Measurements from ENCODE around the gene ALDH4A1.
"Not testable (repeated sequence)": the region's sequence is repeated elsewhere in the genome, so short reads cannot be mapped to it uniquely, and the experiment has no call there.

ALDH4A1 gene

DNA sequence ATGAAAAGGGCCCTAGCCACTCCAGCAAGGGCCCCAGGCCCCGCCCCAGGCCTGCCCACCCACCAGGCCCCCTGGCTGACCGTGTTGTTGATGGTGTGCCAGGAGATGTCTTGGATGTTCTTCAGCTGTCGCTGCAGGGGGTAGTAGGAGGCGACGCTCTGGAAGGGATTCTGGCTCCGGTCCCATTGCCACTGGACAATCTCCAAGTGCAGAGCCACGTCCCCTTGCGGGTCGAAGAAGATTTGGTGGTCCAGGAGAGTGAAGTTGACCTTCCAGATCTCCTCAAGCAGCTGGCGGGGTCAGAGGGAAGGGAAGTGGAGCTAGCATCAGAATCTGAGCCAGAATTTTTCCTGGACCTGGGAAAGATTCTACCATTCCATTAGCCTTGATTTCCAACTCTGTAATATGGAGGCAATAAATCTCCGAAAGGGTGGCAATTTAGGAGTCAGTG, 53.1 kb downstream of the ALDH4A1 start:
- no peak for DNase-seq

DNA sequence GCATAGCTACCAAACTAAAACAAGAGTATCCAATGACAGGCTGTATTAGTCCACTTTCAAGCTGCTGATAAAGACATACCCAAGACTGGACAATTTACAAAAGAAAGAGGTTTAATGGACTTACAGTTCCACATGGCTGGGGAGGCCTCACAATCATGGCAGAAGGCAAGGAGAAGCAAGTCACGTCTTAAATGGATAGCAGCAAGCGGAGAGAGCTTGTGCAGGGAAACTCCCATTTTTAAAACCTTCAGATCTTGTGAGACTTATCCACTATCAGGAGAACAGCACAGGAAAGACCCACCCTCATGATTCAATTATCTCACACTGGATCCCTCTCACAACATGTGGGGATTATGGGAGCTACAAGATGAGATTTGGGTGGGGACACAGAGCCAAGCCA, 54.6 kb downstream of the ALDH4A1 start:
- not testable (repeated sequence) for DNase-seq

DNA sequence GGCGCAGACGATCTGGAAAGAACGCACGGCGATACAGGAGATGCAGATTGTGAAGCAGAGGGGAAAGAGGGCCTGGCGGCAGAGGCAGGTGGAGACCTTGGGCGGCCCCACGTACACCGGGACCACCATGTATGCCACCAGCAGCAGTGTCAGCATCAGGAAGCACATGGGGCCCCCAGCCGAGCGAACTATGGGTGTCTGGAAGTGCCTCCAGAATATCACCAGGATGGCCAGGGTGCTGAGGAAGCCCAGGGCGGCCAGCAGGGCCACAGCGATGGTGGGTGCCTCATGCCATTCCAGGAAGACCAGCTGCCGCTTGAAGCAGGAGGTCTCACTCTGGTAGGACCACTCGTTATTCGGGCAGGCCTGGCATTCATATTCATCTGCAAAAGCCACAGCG, 62.2 kb downstream of the ALDH4A1 start:
- DNase-seq = no peak

DNA sequence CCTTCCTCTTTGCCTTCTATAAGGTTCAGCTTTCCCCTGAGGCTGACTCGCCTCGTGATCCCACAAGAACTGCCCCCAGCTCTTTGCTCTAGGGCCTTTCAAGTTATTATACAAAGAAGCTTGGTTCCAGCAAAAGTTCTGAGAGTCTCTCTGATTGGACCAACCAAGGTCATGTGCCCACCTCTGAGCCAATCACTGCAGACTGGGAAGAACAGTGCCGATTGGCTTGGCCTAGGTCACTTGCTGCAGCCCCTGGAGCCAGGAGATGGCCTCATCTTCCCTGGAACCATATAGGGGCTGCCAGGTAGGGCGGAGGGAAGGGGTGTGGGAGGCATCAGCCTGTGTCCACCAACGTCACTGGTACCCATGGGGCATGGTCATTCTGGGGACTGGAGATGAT, 65.7 kb downstream of the ALDH4A1 start:
- no peak for DNase-seq

DNA sequence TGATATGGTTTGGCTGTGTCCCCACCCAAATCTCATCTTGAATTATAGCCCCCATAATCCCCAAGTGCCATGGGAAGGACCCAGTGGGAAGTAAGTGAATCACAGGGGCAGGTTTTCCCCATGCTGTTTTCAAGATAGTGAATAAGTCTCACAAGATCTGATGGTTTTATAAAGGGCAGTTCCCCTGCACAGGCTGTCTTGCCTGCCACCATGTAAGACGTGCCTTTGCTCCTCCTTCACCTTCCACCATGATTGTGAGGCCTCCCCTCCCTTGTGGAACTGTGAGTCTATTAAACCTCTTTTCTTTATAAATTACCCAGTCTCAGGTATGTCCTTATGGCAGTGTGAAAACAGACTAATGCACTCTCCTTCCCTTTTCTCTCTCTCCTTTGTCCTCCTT, 70.0 kb downstream of the ALDH4A1 start:
- not testable (repeated sequence) for DNase-seq

DNA sequence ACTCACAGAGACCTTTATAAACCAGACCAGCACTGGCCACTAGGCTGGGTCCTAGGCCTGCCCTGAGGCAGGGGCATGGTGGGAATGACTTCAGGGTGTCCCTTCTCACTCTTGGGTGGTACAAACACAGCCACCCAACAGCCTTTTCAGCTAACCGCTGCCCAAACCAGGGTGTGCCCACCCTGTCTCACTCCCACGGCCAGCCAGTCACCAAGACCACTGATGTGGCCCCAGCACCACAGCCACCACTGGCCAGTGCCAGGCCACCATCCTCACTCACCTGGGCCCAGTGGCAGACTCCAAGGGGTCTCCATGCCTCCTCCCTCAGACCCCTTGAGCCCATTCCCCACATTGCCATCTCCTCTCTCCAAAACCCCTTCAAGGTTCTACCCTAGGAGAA, 70.7 kb downstream of the ALDH4A1 start:
- no peak for DNase-seq

DNA sequence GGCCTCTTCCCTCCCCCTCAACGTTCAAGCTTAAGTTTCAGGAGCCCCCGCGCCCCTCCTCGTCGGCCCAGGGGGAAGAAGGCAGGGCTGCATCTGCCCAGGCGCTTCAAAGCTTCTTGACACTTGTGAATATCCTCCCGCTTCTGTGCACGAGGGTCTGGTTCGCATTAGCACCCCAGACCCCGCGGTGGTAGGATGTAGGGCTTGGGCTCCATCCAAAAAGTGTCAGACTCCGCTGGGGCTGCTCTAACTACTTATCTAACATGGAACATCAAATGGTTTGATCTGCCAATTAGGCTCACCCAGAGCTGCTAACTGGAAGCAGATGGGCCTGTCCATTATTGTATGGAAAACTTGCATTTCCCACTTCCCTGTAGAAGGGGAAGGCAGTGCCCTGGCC, 71.8 kb downstream of the ALDH4A1 start:
- no peak for DNase-seq

DNA sequence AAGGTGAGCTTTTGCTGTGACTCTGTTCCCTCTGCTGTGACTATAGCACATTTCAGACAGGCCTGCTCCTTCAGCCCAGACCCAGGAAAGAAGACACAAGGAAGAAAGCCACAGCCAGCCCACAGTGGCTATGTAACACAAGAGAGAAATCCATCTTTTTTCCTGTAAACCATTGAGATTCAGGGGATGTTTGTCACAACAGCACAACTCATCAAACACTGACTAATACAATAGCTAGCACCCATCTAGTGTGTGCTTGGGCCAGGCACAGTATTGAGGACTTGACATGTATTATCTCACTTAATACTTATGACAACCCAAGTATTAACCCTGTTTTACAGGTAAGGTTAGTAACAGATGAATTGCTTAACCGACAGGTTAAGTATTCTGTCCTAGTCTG, 72.7 kb downstream of the ALDH4A1 start:
- no peak for DNase-seq

DNA sequence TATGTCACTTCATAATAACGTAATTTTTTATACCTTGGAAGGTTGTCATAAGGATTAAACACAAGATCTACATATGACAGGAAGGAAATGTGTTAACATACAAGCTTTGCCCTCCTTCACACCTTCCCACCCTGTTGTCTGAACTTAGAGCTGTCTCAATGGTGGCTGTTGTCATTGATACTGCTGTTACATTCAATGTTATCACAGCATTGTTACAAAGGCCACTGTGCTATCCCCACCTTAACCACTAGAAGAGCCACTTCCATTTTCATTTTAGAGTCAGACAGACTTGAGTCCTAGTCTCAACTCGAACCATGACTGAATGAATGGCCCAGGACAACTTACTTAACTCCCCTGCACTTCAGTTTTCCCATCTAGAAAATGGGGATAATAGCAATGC, 74.1 kb downstream of the ALDH4A1 start:
- DNase-seq = peak; percentile 2

DNA sequence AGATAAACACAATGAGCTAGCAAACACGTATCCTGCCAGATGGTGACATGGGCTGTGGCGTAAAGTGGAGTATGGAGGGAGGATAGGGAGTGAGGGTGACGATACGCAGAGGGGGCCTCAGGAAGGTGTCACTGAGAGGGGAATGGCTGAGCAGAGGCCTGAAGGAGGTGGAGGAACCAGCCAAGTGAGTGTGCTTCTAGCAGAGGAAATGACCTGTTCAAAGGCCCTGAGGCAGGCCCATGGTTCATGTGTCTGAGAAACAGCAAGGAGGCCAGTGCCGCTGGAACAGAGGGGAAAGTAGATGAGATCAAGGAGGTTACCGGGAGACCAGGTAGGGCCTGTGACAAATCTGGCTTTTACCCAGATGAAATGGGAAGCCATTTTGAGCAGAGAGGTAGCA, 78.9 kb downstream of the ALDH4A1 start:
- DNase-seq = no peak

Measured in OCI-M1 (cell line).